ENCODE measurements around the gene ACADSB. TPM values are rescaled to one million over a fixed set of nuclear protein-coding genes. Genes with fewer than 3 reads are reported as not detected.

Gene ACADSB
- total RNA-seq, 2 donors from 2014 or later, result 17.6 to 69.3 TPM

GRCh38 chr10:123011987-123012386 lies 3.2 kb downstream of the ACADSB start:
- no peaks in the 10 kb centered on the region for H3K9me3 ChIP-seq
- intact Hi-C loops (cut with DNase I), result no loop called here
- DNase-seq, result no peak
- H3K27me3 ChIP-seq, result no peaks in the 10 kb centered on the region
- TF ChIP-seq, protein P1, sequence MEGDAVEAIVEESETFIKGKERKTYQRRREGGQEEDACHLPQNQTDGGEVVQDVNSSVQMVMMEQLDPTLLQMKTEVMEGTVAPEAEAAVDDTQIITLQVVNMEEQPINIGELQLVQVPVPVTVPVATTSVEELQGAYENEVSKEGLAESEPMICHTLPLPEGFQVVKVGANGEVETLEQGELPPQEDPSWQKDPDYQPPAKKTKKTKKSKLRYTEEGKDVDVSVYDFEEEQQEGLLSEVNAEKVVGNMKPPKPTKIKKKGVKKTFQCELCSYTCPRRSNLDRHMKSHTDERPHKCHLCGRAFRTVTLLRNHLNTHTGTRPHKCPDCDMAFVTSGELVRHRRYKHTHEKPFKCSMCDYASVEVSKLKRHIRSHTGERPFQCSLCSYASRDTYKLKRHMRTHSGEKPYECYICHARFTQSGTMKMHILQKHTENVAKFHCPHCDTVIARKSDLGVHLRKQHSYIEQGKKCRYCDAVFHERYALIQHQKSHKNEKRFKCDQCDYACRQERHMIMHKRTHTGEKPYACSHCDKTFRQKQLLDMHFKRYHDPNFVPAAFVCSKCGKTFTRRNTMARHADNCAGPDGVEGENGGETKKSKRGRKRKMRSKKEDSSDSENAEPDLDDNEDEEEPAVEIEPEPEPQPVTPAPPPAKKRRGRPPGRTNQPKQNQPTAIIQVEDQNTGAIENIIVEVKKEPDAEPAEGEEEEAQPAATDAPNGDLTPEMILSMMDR (IDR thresholded peaks at IDR 0.05), result no peak
- H3K4me3 ChIP-seq, result no peak overlapping the region
- H3K36me3 ChIP-seq, result no peaks in the 10 kb centered on the region
- no peaks in the 10 kb centered on the region for H3K4me1 ChIP-seq
- no peak overlapping the region for H3K9ac ChIP-seq (ENCODE audit: low read depth in 2 of 2, low read length in 2 of 2)
- no peak overlapping the region for H3K27ac ChIP-seq

DNA sequence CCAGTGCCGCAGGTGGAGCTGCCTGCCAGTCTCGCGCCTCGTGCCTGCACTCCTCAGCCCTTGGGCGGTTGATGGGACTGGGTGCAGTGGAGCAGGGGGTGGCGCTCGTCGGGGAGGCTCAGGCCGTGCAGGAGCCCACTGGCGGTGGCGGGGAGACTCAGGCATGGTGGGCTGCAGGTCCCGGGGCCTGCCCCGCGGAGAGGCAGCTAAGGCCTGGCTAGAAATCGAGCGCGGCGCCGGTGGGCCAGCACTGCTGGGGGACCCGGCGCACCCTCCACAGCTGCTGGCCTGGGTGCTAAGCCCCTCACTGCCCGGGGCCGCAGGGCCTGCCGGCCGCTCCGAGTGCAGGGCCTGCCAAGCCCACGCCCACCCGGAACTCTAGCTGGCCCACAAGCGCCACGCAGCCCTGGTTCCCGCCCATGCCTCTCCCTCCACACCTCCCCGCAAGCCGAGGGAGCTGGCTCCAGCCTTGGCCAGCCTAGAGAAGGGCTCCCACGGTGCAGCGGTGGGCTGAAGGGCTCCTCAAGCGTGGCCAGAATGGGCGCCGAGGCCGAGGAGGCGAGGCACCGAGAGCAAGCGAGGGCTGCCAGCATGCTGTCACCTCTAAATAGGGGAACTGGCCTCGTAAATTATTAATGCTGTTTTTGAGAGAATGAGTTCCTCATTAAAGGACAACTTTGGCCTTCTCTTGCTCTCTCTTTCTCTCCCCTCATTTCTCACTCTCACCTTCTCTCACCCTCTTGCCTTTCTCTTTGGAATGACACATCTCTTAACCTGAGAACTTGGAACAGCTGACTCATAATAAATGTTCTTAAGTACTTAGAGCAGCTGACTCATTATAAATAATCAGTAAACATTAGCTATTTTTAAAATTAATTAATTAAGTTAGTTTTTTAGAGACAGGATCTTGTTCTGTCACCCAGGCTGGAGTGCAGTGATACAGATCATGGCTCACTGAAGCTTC lies 4.9 kb downstream of the ACADSB start:
- TF ChIP-seq, protein P1 (IDR thresholded peaks at IDR 0.05), result no peak
- Histone ChIP-seq H3K9ac (ENCODE audit: low read depth in 2 of 2, low read length in 2 of 2) (no peak overlapping the region), H3K9me3 (no peaks in the 10 kb centered on the region), H3K27me3 (no peaks in the 10 kb centered on the region), H3K4me3 (no peak overlapping the region), H3K4me1 (no peaks in the 10 kb centered on the region), H3K36me3 (no peaks in the 10 kb centered on the region), H3K27ac (no peak overlapping the region)
- no peak for DNase-seq
- intact Hi-C loops (cut with DNase I), result no loop called here

- no peak for DNase-seq
- Histone ChIP-seq H3K36me3 (no peaks in the 10 kb centered on the region), H3K4me3 (no peak overlapping the region), H3K4me1 (no peaks in the 10 kb centered on the region), H3K27me3 (no peaks in the 10 kb centered on the region), H3K27ac (no peak overlapping the region), H3K9me3 (no peaks in the 10 kb centered on the region), H3K9ac (ENCODE audit: low read depth in 2 of 2, low read length in 2 of 2) (no peak overlapping the region)
- intact Hi-C loops (cut with DNase I), result no loop called here
- TF ChIP-seq, protein P1 (IDR thresholded peaks at IDR 0.05), result no peak
These were observed 6.0 kb downstream of the ACADSB start for GRCh38 chr10:123014772-123015171.

GRCh38 chr10:123016228-123016627 lies 7.4 kb downstream of the ACADSB start:
- intact Hi-C loops (cut with DNase I), result no loop called here
- no peak overlapping the region for H3K27ac ChIP-seq
- H3K9me3 ChIP-seq, result no peaks in the 10 kb centered on the region
- no peaks in the 10 kb centered on the region for H3K4me1 ChIP-seq
- no peaks in the 10 kb centered on the region for H3K36me3 ChIP-seq
- H3K27me3 ChIP-seq, result no peaks in the 10 kb centered on the region
- no peak overlapping the region for H3K4me3 ChIP-seq
- TF ChIP-seq, protein P1 (IDR thresholded peaks at IDR 0.05), result no peak
- no peak for DNase-seq
- no peak overlapping the region for H3K9ac ChIP-seq (ENCODE audit: low read depth in 2 of 2, low read length in 2 of 2)

DNA sequence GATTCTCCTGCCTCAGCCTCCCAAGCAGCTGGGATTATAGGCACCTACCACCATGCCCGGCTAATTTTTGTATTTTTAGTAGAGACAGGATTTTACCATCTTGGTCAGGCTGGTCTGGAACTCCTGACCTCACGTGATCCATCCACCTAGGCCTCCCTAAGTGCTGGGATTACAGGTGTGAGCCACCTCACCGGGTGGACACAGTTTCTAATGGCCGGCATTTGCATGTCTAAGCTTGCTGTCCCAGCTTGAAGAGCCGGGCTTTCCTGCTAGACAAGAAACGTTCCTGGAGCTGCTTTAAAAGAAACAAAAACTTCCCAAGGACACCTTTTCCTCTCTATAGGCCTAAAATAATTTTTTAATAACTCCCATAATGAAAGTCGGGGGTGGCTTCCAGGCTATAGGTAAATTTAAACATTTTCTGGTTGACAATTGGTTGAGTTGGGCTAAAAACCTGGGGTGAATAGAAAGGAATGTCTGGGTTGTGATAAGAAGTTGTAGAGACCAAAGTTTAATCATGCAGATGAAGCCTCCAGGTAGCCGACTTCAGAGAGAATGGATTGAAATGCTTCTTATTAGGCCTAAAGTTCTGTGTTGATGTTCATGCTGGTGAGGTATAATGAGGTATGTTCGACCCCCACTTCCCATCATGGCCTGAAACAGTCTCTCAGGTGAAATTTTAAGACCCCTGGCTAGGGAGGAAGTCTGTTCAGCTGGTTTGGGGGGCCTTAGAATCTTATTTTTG lies 8.8 kb downstream of the ACADSB start:
- no peaks in the 10 kb centered on the region for H3K27me3 ChIP-seq
- no peaks in the 10 kb centered on the region for H3K36me3 ChIP-seq
- no peak overlapping the region for H3K4me3 ChIP-seq
- TF ChIP-seq, protein P1 (IDR thresholded peaks at IDR 0.05), result no peak
- intact Hi-C loops (cut with DNase I), result no loop called here
- H3K9me3 ChIP-seq, result no peaks in the 10 kb centered on the region
- no peaks in the 10 kb centered on the region for H3K4me1 ChIP-seq
- H3K9ac ChIP-seq (ENCODE audit: low read depth in 2 of 2, low read length in 2 of 2), result no peak overlapping the region
- no peak for DNase-seq
- no peak overlapping the region for H3K27ac ChIP-seq

All from colonic mucosa (tissue), 4 donors.